ENCODE measurements around the gene TBL1X. TPM values are rescaled to one million over a fixed set of nuclear protein-coding genes. Genes with fewer than 3 reads are reported as not detected.

TBL1X gene
- total RNA-seq, 8 experiments from 2014 or later = 5.5 to 19.4 (median 9.0) TPM

DNA sequence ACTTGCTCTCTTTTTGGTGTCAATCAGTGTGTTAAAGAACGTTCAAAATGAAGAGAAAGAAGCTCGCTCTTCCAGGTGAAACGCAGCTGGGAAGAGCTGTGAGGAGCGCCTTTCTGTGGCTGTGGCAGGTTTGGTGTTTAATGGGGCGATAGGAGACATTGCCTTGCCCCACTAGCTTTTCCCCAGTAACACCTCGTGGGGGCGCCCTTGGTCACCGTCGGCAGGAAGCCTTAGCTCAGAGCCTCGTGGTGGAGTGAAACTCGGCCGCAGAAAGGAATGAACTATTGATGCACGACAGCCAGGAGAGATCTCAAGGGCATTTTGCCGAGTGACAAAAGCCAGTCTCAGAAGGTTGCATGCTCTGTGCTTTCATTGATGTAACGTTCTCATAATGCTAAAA lies 235.7 kb downstream of the TBL1X start:
- no peak overlapping the region for H3K27ac ChIP-seq
- 86 to 87% methylated on average over 3 to 12 of the region's 15 CpGs; no CpG with 5 or more reads in 8 of the 10 experiments for WGBS, 10 experiments
- no peak overlapping the region for H3K4me3 ChIP-seq
- ATAC-seq (replicated peaks in 6 of 8) = no peak
- in situ Hi-C loops (cut with MboI; ENCODE audit: low pct_unique_long_range_greater_than_20kb in 2 of 9, low sequenced_read_pairs in 9 of 9, unreplicated experiment in 9 of 9) = loop anchor here in 2 of 9 experiments (25.0 kb wide), 2 partner anchors 363 to 888 kb away; partner anchors contain the start of gene FAM9A (in 2 of the 2)
- no peaks in the 10 kb centered on the region for H3K4me1 ChIP-seq (replicated peaks in 1 of 2)

DNA sequence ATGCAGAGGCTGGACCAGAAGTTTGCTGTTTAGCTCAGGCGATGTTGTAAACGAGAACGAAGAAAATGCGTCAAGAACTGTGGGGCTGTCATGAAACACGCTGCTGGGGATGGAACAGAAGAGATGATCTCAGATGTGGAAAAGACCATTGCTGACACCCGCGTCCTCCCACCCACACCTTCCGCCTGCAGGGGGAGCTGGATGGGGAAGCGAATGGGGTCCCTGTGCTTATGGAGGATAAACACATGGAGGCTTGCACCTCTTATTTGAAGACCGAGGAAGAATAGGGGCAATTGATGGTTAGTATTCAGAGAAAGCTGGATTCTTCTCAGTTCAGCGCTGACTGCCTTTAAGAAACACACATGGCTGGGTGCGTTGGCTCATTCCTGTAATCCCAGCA lies 236.9 kb downstream of the TBL1X start:
- no peak overlapping the region for H3K4me3 ChIP-seq
- H3K27ac ChIP-seq = no peak overlapping the region
- WGBS, 10 experiments = 90 to 91% methylated on average over 2 to 4 of the region's 12 CpGs; no CpG with 5 or more reads in 8 of the 10 experiments
- H3K4me1 ChIP-seq (replicated peaks in 1 of 2) = no peaks in the 10 kb centered on the region
- in situ Hi-C loops (cut with MboI; ENCODE audit: low pct_unique_long_range_greater_than_20kb in 2 of 9, low sequenced_read_pairs in 9 of 9, unreplicated experiment in 9 of 9) = loop anchor here in 2 of 9 experiments (25.0 kb wide), 2 partner anchors 364 to 889 kb away; partner anchors contain the start of gene FAM9A (in 2 of the 2)
- ATAC-seq (replicated peaks in 6 of 8) = no peak

DNA sequence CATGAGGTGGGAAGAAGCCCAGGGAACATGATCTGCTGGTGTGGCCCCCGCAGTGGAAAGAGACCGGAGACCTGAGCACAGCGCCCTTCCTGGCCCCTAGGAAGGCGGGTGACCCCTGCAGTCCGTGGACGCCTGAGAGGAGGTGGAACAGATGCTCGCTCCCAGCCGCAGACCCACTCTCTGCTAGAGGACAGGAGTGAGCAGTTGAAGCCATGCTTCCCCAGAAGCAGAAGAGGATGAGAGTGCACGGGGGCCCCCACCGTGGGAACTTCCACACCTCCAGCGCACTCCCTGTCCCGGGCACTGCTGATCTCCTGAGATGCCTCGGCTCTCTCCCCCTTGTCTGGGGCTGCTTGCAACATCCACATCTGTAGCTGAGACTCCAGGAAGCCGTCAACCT lies 238.5 kb downstream of the TBL1X start:
- Histone ChIP-seq H3K27ac (no peak overlapping the region), H3K4me1 (replicated peaks in 1 of 2) (no peaks in the 10 kb centered on the region), H3K4me3 (no peak overlapping the region)
- WGBS, 10 experiments = 94% methylated on average over 3 of the region's 14 CpGs; no CpG with 5 or more reads in 9 of the 10 experiments
- ATAC-seq (replicated peaks in 6 of 8) = no peak
- in situ Hi-C loops (cut with MboI; ENCODE audit: low pct_unique_long_range_greater_than_20kb in 2 of 9, low sequenced_read_pairs in 9 of 9, unreplicated experiment in 9 of 9) = loop anchor here in 2 of 9 experiments (25.0 kb wide), 2 partner anchors 366 to 891 kb away; partner anchors contain the start of gene FAM9A (in 2 of the 2)

DNA sequence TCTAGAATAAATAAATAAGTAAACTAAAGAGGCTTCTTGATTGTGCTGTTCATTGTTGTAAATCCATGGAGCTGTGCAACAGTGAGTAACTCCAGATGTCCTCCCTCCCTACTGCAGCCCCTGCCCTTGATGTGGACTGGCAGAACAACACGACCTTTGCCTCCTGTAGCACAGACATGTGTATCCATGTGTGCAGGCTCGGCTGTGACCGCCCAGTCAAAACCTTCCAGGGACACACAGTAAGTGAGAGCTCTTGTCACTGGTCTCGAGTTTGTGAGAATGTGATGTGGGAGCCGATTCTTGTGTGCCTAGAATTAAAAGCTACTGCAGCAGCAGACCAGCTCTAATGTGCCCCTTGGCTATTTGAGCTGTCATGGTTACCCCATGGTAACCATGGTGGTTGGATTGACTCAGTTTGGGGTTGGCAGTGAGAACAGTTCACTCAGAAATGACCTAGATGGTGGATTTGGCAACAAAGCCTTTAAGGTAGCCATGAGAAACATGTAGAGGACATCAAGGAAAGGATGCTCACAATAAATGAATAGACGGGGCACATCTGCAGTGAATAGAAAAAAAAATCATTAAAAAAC lies 240.1 kb downstream of the TBL1X start:
- in situ Hi-C loops (cut with MboI; ENCODE audit: low pct_unique_long_range_greater_than_20kb in 2 of 9, low sequenced_read_pairs in 9 of 9, unreplicated experiment in 9 of 9) = loop anchor here in 2 of 9 experiments (25.0 kb wide), 2 partner anchors 368 to 893 kb away; partner anchors contain the start of gene FAM9A (in 2 of the 2)
- 90% methylated on average over 4 of the region's 6 CpGs; no CpG with 5 or more reads in 9 of the 10 experiments for WGBS, 10 experiments
- no peak for ATAC-seq (replicated peaks in 6 of 8)

DNA sequence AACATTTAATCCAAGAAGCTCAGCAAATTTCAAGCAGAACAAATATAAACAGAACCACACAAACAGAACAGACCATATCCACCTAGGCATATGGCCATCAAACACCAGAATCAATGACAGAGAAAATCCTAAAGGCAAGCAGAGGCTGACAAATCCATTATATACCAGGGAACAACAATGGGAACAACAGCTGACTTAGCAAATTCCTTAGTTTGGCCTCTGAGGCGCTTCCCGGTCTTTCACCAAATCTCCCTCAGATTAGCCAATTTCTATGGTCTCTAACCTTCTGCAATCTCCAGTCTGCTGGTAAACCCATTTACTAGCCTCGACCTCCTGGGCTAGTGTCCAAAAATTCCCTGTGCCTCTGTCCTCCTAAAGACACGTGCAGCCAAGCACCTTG lies 241.6 kb downstream of the TBL1X start:
- no peak for ATAC-seq (replicated peaks in 6 of 8)
- Histone ChIP-seq H3K27ac (no peak overlapping the region), H3K4me1 (replicated peaks in 1 of 2) (no peaks in the 10 kb centered on the region), H3K4me3 (no peak overlapping the region)
- in situ Hi-C loops (cut with MboI; ENCODE audit: low pct_unique_long_range_greater_than_20kb in 2 of 9, low sequenced_read_pairs in 9 of 9, unreplicated experiment in 9 of 9) = loop anchor here in 2 of 9 experiments (25.0 kb wide), 2 partner anchors 369 to 894 kb away; partner anchors contain the start of gene FAM9A (in 2 of the 2)
- WGBS, 10 experiments = 0 to 100% (median 70%) methylated on average over 1 to 4 of the region's 4 CpGs; no CpG with 5 or more reads in 4 of the 10 experiments

More for the DNA sequence above, 240.1 kb downstream of the TBL1X start:
- Histone ChIP-seq H3K27ac (no peak overlapping the region), H3K4me3 (no peak overlapping the region), H3K4me1 (replicated peaks in 1 of 2) (no peaks in the 10 kb centered on the region)

DNA sequence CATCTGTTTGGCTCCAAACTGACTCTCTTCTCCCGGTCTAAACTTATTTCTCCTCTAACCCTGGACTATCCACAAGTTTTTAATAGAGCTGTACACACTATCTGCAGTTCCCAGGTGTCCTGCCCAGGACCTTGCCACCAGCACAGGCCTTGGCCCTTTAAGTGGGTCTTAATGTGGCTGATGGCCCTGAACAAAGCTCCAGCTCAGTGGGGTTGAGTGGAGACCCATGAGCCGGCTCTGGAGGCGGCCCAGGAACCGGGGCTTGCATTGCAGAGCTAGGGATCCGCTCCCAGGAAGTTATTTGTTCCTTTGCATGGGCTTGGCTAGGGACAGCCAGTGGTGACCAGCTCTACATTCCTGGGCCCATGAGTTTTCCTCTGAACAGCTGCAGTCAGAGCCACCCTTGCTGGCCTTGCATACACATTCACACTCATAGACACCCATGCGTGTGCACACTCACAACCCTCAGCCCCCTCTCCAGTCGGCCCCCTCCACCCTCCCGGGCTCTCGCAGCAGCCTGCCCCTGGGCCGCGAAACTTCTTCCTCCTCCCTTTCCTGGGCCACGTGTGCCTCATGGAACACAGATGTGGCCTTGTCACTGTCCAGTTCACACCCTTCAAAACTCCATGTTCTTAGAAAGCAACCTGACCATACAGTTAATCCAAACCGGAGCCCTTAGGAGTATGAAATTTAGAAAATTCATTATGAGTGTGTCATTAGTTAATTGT lies 242.6 kb downstream of the TBL1X start:
- peak in 3 of 8 experiments; percentile 57 to 94 (median 81) for ATAC-seq (replicated peaks in 6 of 8)
- Histone ChIP-seq H3K4me1 (replicated peaks in 1 of 2) (no peaks in the 10 kb centered on the region), H3K27ac (no peak overlapping the region), H3K4me3 (no peak overlapping the region)
- WGBS, 10 experiments = 63 to 93% methylated on average over 1 to 3 of the region's 13 CpGs; no CpG with 5 or more reads in 8 of the 10 experiments
- in situ Hi-C loops (cut with MboI; ENCODE audit: low pct_unique_long_range_greater_than_20kb in 2 of 9, low sequenced_read_pairs in 9 of 9, unreplicated experiment in 9 of 9) = loop anchor here in 2 of 9 experiments (25.0 kb wide), 2 partner anchors 370 to 895 kb away; partner anchors contain the start of gene FAM9A (in 2 of the 2)

DNA sequence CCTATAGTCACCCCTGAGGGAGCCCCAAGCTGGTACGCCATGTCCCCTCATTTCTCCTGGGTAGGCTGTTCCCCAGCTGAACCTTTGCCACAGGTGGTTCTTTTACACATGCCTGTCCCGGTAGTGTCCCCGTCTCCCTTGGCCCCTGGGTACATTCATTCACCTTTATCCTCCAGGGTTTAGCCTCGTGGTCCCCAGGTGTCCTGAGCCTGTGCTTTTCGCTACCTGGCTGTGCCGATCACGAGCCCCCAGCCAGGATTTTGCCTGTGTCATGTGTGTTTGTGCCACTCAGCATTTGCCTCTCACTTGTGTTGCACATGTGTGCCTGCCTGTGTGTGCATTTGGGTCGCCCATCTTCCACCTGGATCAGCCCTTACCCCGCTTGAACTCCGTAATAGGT lies 243.2 kb downstream of the TBL1X start:
- no peak overlapping the region for H3K4me3 ChIP-seq
- no peak for ATAC-seq (replicated peaks in 6 of 8)
- H3K27ac ChIP-seq = no peak overlapping the region
- in situ Hi-C loops (cut with MboI; ENCODE audit: low pct_unique_long_range_greater_than_20kb in 2 of 9, low sequenced_read_pairs in 9 of 9, unreplicated experiment in 9 of 9) = loop anchor here in 2 of 9 experiments (25.0 kb wide), 2 partner anchors 371 to 896 kb away; partner anchors contain the start of gene FAM9A (in 2 of the 2)
- H3K4me1 ChIP-seq (replicated peaks in 1 of 2) = no peaks in the 10 kb centered on the region
- no CpG with 5 or more reads among the region's 10 CpGs for WGBS, 10 experiments

DNA sequence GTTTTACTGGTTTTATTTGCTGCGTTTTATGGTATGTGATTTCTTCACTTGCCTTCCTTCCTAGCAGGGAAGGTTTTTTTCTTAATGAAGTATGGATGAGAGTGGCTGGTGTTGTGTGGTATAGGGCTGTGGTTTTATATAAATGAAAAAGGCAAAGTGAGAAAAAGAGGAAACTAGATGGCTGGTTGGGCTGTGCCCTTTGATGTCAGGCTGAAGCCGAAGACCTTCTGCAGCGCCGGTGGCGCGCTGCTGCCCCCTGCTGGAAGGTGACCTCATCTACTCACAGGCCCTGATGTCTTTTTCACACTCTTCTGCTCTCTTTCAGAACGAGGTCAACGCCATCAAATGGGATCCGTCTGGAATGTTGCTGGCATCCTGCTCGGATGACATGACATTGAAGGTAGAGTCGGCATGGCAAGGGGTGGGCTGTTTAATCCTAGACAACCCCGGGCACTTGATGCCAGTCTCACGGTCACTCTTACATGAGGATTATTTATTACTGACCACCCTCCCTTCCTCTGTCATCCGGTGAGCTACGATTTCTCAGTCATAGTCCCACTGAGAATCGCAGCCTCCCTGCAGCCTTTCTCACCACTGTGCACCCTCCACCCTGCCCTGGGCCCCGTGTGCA lies 244.2 kb downstream of the TBL1X start:
- H3K4me1 ChIP-seq (replicated peaks in 1 of 2) = no peaks in the 10 kb centered on the region
- peak; percentile 51 to 87 (median 78) for ATAC-seq (replicated peaks in 6 of 8)
- in situ Hi-C loops (cut with MboI; ENCODE audit: low pct_unique_long_range_greater_than_20kb in 2 of 9, low sequenced_read_pairs in 9 of 9, unreplicated experiment in 9 of 9) = loop anchor here in 2 of 9 experiments (25.0 kb wide), 2 partner anchors 372 to 897 kb away; partner anchors contain the start of gene FAM9A (in 2 of the 2)
- WGBS, 10 experiments = 0 to 100% (median 38%) methylated on average over 1 to 9 of the region's 17 CpGs; no CpG with 5 or more reads in 6 of the 10 experiments
- no peak overlapping the region for H3K27ac ChIP-seq
- no peak overlapping the region for H3K4me3 ChIP-seq

DNA sequence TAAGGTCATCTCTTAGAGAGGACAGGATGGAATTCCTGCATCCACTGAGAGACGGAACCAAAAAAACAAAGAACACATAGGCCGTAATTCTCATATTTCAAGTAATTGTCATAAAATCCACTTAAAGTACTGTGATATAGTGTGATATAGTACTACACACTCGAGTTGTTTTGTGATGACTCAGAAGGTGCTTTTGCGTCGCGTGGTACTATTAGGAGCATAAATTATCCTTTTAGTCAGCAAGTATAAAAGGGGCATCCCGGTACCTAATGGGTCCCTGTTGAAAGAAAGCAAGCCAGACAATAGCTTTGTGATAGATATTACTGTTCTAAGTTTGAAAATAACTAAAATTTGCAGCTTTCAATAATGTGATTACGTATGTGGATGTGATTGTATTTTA lies 245.5 kb downstream of the TBL1X start:
- in situ Hi-C loops (cut with MboI; ENCODE audit: low pct_unique_long_range_greater_than_20kb in 2 of 9, low sequenced_read_pairs in 9 of 9, unreplicated experiment in 9 of 9) = loop anchor here in 2 of 9 experiments (25.0 kb wide), 2 partner anchors 373 to 898 kb away; partner anchors contain the start of gene FAM9A (in 2 of the 2)

DNA sequence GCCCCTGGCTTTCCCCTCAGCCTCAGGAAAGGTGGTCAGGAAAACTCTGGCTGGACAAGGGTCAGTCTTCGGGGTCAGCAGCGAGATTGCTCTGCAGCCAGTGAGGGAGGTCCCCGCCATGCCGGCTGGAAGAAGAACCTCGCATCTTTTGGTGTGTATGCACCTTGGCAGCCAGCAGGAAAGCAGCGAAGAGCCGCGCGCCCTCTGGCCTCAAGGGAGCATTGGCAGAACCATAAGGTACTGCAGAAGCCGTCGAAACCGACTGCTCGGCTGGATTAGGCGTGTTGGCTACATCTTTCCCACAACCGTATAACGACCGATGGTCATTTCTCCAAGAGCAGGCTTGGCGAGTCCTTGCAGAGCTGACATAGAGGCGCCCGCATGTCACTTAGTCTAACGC lies 252.5 kb downstream of the TBL1X start:
- WGBS, 10 experiments = 58 to 100% (median 98%) methylated on average over 2 to 15 of the region's 21 CpGs; no CpG with 5 or more reads in 5 of the 10 experiments
- in situ Hi-C loops (cut with MboI; ENCODE audit: low pct_unique_long_range_greater_than_20kb in 2 of 9, low sequenced_read_pairs in 9 of 9, unreplicated experiment in 9 of 9) = loop anchor here in 2 of 9 experiments (25.0 kb wide), 2 partner anchors 380 to 905 kb away; partner anchors contain the start of gene FAM9A (in 2 of the 2)
- ATAC-seq (replicated peaks in 6 of 8) = no peak

More for the DNA sequence above, 245.5 kb downstream of the TBL1X start:
- 60 to 100% (median 88%) methylated on average over 1 to 8 of the region's 8 CpGs; no CpG with 5 or more reads in 2 of the 10 experiments for WGBS, 10 experiments
- H3K4me1 ChIP-seq (replicated peaks in 1 of 2) = no peaks in the 10 kb centered on the region
- H3K4me3 ChIP-seq = no peak overlapping the region
- H3K27ac ChIP-seq = no peak overlapping the region
- no peak for ATAC-seq (replicated peaks in 6 of 8)

DNA sequence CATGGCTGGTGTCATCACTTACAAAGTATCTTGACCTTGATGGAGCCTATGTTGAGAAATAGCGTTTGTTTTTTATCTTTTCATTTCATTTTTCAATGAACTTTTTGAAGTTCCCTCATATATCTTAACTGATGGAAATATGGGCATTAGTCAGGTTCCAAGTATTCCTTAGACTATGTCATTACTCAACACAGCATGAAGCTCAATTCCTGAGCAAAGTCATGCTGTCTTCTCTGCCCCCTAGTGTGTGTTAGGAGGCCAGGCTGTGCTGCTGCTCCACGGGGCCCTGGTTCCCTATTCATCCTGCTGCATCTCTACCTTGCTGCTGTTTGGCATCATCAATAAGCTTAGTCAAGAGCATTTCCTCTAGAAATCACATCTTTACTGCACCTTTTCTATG lies 259.9 kb downstream of the TBL1X start:
- WGBS, 10 experiments = 80 to 83% (median 83%) methylated on average over 1 of the region's 2 CpGs; no CpG with 5 or more reads in 7 of the 10 experiments
- Histone ChIP-seq H3K4me1 (replicated peaks in 1 of 2) (no peaks in the 10 kb centered on the region), H3K4me3 (no peak overlapping the region), H3K27ac (no peak overlapping the region)
- in situ Hi-C loops (cut with MboI; ENCODE audit: low pct_unique_long_range_greater_than_20kb in 2 of 9, low sequenced_read_pairs in 9 of 9, unreplicated experiment in 9 of 9) = loop anchor here in 2 of 9 experiments (25.0 kb wide), 2 partner anchors 387 to 912 kb away; partner anchors contain the start of gene FAM9A (in 2 of the 2)
- no peak for ATAC-seq (replicated peaks in 6 of 8)

More for the DNA sequence above, 252.5 kb downstream of the TBL1X start:
- H3K4me1 ChIP-seq (replicated peaks in 1 of 2) = no peaks in the 10 kb centered on the region
- no peak overlapping the region for H3K4me3 ChIP-seq
- H3K27ac ChIP-seq = no peak overlapping the region

DNA sequence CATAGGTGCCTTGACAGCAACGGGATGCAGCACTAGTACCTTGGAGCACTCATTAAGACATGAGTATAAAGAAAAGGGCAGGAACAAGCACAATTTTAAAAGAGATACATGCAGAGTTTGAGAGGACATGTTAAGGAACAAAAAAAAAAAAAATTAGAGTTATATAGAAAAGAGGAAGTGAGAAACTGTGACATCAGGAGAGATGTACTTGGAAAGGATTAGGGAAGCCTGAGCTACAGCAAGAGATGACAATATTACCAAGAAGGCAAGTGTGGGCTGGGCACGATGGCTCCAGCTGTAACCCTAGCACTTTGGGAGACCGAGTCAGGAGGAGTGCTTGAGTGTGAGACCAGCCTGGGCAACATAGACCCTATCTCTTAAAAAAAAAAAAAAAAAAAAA lies 263.4 kb downstream of the TBL1X start:
- Histone ChIP-seq H3K4me1 (replicated peaks in 1 of 2) (no peaks in the 10 kb centered on the region), H3K27ac (no peak overlapping the region), H3K4me3 (no peak overlapping the region)
- 50 to 100% (median 100%) methylated on average over 1 to 3 of the region's 3 CpGs; no CpG with 5 or more reads in 3 of the 10 experiments for whole genome bisulfite sequencing, 10 experiments
- in situ Hi-C loops (cut with MboI; ENCODE audit: low pct_unique_long_range_greater_than_20kb in 2 of 9, low sequenced_read_pairs in 9 of 9, unreplicated experiment in 9 of 9) = no loop called here
- ATAC-seq (replicated peaks in 6 of 8) = no peak

Measured in motor neuron (in vitro differentiated cells).